SKM-1 treated with dmso at 0.1 percent for 144 hours (cell line): ENCODE measurements around the gene GOLGA8A.
A peak's percentile ranks its signal among the peaks of the same experiment; 100 is the strongest.
"Not testable (repeated sequence)": the region's sequence is repeated elsewhere in the genome, so short reads cannot be mapped to it uniquely, and the experiment has no call there.

ENCODE experiments used
- DNase-seq: peaks from one replicate; lab custom pipeline; 2025; ENCODE audit not compliant: unreplicated experiment; lab: John Stamatoyannopoulos, UW

The GOLGA8A gene

DNA sequence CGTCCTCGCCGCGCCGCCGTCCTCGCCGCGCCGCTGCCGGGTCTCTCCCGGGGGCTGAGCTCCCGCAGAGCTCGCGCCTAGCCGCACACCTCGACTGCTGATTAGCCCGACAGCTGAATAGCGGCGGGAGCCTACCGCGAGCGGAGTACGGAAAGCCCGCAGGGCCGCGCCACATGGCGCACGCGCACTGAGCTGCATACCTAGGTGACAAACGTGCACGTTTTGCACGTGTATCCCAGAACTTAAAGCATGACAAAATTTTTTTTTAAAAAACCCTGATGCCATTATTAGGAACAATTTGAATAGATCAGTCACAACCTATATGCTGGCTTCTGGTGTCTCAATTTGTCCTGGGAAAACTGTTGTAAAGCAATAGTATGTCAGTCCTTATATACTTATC lies at the start of gene GOLGA8A:
Gene GOLGA8A (minus strand): TSS at position 122 of the 400 bp plus-strand sequence. CDS start 48,117 bp downstream, outside the sequence.
- peak; percentile 67 for DNase-seq

- DNase-seq, result no peak
These were observed 46.0 kb upstream of the GOLGA8A start for GRCh38 chr15:34483644-34484043.

- DNase-seq, result no peak
These were observed 43.8 kb upstream of the GOLGA8A start for GRCh38 chr15:34481370-34481769.

DNA sequence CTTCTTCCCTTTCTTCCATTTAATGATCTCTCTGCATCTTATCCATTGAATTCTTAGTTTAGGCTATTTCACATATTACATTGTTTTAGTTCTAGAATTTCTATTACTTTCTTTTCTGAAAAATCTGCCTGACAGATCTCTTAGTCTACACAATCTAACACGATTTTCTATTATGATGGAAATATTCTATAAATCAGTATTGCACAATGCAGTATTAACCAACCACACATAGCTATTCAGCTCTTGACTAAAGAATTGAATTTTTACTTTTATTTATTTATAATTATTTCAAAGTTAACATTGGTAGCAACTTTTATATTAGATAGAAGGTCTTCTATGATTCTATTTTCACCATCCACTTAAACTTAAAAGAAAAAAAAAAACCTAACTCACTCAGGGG lies 36.2 kb upstream of the GOLGA8A start:
- no peak for DNase-seq

GRCh38 chr15:34472947-34473346 lies 35.3 kb upstream of the GOLGA8A start:
- DNase-seq, result no peak

GRCh38 chr15:34470892-34471291 lies 33.3 kb upstream of the GOLGA8A start:
- no peak for DNase-seq

DNA sequence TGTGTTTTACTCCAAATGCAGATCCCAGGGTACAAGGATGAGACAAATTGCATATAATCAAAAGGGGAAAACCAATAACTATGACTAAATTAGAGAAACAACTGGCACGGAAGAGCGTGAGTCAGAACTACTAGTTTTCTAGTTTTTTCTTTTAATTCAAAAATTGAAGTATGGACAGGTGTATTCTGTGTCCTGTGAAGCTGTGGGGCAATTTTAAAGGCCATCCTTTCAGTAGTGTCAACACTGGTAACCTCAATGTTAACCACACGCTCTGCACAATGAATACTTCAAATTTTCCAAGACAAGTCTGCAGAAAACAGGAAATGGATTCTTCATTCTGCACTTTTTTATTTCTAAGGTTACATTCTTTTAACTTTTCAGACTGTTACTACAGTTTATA lies 32.5 kb upstream of the GOLGA8A start:
- DNase-seq, result no peak

- DNase-seq, result no peak
These were observed 24.1 kb upstream of the GOLGA8A start for GRCh38 chr15:34461730-34462129.

GRCh38 chr15:34460451-34460850 lies 22.8 kb upstream of the GOLGA8A start:
- no peak for DNase-seq

GRCh38 chr15:34456658-34457057 lies 19.1 kb upstream of the GOLGA8A start:
- no peak for DNase-seq

DNA sequence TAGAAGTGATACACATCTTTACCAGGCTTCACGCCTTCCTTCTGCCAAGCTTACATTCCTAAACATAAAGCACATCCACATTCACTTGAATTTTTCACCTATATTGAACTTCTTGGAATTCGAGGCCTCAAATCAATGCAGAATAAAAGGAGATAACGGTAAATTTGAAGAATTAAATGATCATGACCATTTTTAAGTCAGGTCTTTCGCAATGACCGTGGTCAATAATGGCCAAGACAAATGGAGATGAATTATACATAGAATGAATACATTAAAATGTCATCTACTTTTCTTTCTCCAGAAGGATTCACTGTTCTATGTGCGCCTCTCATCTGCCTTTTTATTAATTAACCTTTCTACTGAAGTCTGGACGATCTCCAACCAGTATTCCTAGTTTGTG lies 5.3 kb upstream of the GOLGA8A start:
- no peak for DNase-seq

- no peak for DNase-seq
These were observed 2.3 kb upstream of the GOLGA8A start for GRCh38 chr15:34439878-34440277.

- DNase-seq, result no peak
These were observed 609 bp downstream of the GOLGA8A start for GRCh38 chr15:34436956-34437442.

DNA sequence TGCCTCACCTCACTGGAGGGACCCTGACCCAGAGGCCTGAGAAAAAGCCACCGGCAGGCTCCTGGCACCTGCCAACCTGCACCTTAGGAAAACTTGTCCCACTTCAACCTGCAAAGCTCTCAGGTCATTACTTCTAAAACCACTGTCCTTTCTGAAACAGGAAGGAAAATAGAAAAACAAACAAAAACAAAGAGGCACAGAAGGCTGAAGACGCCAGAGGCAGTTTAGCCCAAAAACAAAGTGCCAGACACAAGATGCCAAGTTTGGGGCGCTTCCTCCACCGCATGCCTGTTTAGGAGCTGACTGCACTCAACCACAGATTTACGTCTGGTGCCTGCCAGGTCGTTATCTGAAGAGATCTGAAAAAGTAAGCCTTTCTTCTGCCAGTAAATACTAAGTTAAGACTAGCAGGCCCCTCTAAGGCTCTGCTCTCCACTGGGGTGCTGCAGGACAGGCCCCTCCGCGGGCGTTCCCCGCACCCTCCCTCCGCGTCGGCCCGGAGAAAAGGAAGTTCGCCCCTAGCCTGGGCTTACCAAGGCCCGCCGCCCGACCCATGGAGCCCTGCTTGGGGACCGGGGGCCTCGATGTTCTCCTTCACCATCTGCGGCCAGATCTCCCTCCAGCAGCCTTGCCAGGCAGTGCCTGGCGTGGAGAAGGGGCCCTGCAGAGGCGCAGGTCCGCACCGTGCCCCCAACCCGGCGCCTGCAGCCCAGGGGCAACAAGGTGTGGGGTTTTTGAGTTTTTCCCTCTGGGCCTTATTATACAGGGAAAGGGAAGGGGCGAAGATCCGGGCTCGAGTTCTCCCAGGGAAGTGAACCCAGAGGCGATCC lies 1.3 kb downstream of the GOLGA8A start:
- no peak for DNase-seq

GRCh38 chr15:34435658-34436057 lies 1.9 kb downstream of the GOLGA8A start:
- DNase-seq, result no peak

DNA sequence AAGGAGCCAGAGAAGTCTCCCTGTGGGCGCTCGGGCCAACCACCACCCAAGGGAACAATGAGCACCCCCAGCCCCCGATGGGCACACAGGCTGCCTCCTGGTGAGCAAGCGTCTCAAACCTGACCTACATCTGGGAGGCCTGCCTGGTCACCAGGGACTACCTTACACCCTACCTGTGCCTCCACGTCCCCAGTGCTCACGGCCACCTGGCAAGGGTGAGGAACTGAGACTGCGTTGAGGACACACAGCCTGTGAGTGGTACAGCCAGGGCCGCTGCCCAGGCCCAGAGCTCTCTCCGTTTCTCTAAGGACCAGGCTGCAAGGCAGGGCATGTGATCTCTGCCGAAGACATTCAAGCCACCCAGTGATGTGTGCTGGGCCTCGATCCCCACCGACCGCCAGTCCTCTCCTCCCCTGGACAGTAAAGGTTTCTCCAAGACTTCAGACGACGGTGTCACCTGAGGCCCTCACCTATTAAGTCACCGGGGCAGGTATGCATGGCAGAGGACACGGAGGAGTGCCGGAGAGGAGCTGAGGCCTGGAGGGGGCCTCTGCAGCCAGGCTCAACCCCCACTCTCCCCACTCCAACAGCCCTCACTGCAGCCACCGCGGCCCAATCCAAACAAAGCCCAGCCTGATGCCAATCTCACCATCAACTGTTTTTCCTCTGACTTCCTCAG lies 2.8 kb downstream of the GOLGA8A start:
- no peak for DNase-seq

- DNase-seq, result not testable (repeated sequence)
These were observed 3.5 kb downstream of the GOLGA8A start for GRCh38 chr15:34433956-34434626.

- DNase-seq, result not testable (repeated sequence)
These were observed 7.0 kb downstream of the GOLGA8A start for GRCh38 chr15:34430642-34431041.

DNA sequence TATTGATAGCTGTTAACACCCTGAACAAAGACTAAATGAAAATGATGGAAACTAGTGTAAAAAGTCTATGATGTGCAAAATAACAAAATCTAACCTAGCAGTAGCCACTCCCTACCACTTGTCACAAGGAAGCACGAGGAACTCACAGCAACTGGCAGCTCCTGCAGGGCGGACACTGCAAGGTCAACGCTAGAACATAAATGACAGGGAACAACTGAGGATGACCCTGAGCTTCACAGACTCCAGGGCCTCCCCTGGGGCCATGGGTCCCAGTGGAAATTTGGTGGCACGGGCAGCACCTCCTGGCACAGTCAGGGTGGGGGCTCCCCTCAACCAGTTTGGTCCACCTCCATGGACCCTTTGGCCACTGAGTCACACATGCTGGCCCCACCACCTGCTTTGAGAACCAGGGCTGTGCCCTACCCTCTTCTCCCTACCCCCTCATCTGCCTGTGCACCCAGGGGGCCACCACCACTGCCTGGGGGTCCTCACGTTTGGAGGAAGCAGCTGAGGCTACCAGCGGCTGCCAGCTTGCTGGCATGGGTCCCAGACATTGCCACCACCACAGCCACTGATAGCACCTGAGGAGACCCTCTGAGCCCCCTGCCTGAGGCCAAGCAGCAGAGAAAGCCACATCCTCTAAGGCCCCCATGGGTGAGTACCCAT lies 14.1 kb downstream of the GOLGA8A start:
- not testable (repeated sequence) for DNase-seq

- not testable (repeated sequence) for DNase-seq
These were observed 16.7 kb downstream of the GOLGA8A start for GRCh38 chr15:34420953-34421352.

- DNase-seq, result not testable (repeated sequence)
These were observed 19.2 kb downstream of the GOLGA8A start for GRCh38 chr15:34418435-34418834.
